ENCODE results near the gene CGN.

GRCh38 chr1:151512326-151512725, 1.1 kb downstream of the CGN start:
- TF ChIP-seq, protein P1, sequence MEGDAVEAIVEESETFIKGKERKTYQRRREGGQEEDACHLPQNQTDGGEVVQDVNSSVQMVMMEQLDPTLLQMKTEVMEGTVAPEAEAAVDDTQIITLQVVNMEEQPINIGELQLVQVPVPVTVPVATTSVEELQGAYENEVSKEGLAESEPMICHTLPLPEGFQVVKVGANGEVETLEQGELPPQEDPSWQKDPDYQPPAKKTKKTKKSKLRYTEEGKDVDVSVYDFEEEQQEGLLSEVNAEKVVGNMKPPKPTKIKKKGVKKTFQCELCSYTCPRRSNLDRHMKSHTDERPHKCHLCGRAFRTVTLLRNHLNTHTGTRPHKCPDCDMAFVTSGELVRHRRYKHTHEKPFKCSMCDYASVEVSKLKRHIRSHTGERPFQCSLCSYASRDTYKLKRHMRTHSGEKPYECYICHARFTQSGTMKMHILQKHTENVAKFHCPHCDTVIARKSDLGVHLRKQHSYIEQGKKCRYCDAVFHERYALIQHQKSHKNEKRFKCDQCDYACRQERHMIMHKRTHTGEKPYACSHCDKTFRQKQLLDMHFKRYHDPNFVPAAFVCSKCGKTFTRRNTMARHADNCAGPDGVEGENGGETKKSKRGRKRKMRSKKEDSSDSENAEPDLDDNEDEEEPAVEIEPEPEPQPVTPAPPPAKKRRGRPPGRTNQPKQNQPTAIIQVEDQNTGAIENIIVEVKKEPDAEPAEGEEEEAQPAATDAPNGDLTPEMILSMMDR (IDR thresholded peaks at IDR 0.05): no peak
- TF ChIP-seq POLR2A (IDR thresholded peaks at IDR 0.05): no peak
